GM19035 (cell line): ENCODE data around the gene KRT80.

Experiments
- ATAC-seq: cut with Tn5 transposase; IDR thresholded peaks from one replicate; pipeline ENCODE4 v1.9.1; 2021; ENCODE audit not compliant: unreplicated experiment

The KRT80 gene

DNA sequence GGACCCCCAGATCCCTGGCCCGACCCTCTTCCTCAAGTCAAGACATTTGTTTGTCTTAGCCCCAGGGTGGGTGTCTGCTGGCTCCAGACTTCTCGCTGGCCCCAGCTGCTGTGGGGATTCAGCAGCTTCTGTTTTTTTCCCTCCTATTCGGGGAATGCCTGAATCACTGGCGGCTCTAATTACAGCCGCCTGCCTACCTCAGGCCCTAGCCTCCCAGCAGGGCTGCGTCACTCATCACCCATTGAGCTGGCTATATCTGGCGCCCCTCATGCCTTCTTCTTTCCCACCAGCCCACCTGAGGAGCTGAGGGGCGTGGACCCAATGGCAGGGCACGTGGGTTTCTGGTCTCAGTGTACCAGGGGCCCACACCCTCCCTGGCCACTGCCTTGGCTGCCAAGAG, 10.1 kb downstream of the KRT80 start:
- no peak for ATAC-seq

DNA sequence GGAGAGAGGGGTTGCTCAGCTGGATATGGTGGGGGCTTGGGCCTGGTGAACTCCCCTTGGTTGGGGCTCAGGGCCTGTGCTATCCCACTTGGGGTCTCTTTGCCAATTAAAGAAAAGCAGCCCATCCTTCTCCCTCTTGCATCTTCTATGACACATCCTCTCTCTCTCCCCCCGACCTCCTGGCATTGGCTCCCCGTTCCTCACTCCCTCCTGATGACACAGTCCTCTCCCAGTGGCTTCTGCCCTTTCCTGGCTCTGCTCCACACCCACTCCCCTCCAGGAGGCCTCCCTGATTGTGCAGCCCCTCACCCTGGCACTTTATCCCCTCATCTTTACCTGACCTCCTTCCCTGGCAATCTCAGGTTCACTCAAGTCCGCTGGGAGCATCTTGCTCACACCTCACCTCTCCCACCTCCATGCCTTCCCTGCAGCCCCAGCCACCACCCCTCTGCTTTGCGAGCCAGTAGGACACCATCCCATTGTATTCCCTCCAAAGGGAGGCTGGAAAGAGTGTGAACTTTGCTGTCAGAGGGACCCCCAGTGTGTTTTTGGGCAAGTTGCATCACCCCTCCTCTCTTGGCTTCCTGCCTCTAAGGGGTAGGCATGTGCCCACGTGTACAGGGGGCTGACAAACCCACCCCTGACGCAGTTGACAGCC, 10.7 kb downstream of the KRT80 start:
- ATAC-seq = no peak

DNA sequence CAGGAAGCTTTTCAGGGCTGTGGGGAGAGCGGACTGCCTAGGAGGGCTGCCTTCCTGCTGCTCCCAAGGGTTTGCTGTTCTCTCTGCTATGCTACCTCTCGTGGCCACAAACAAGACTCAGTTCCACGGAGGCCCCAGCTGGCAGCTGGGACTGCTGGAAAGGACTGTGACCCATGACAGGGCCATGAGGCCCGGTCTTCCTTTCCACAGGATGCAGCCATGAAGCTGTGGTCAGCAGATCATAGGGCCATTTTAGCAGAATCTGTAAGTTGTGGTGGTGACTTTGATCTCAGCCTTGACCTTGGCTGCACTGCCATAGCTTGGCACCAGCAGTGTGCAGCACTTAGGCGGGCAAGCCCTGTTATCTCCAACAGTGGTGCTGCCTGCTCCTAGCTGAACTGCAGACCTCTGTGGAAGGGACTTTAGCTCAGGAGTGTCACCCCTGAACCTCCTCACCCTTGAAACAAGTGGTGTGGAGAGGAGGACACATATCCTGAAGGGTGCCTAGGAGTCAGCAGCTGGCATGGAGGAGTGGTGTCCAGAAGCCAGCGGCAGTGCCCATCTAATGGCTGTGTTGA, 12.3 kb downstream of the KRT80 start:
- ATAC-seq = no peak

DNA sequence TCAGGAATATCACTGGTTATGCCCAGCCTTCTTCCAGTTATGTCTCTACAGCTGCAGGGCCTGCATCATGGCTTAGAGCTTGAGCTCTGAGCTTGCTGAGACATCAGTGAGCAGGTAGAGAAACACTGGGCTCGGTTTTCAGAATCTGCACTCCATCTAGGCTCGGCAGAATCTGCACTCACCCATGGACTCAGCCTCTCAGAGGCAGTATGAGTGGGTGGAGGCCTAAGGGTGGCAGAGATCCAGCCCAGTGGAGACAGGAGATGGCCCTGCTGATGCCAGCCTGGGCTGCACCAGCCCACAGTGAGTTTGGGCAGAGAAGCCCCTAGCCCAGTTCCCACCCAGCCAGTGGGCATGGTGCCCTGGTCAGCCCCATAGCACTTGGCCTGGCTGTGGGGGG, 12.8 kb downstream of the KRT80 start:
- no peak for ATAC-seq

DNA sequence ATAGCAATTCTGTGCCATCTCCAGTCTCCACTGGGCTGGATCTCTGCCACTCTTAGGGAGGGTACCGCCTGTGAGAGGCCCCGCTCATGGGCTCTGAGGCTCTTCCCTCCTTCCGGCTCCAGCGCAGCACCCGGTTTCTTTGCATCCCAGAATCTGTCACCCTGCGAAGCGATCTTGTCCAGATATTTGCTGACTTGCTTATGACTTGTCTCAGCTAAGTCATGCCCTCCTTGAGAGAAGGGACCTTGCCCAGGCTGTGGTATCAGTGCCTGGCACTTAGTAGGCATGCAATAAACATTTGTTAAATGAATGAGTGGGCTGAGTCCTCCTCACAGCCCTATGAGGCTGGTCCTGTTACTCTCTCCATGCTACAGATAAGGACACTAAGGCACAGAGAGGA, 13.4 kb downstream of the KRT80 start:
- no peak for ATAC-seq

DNA sequence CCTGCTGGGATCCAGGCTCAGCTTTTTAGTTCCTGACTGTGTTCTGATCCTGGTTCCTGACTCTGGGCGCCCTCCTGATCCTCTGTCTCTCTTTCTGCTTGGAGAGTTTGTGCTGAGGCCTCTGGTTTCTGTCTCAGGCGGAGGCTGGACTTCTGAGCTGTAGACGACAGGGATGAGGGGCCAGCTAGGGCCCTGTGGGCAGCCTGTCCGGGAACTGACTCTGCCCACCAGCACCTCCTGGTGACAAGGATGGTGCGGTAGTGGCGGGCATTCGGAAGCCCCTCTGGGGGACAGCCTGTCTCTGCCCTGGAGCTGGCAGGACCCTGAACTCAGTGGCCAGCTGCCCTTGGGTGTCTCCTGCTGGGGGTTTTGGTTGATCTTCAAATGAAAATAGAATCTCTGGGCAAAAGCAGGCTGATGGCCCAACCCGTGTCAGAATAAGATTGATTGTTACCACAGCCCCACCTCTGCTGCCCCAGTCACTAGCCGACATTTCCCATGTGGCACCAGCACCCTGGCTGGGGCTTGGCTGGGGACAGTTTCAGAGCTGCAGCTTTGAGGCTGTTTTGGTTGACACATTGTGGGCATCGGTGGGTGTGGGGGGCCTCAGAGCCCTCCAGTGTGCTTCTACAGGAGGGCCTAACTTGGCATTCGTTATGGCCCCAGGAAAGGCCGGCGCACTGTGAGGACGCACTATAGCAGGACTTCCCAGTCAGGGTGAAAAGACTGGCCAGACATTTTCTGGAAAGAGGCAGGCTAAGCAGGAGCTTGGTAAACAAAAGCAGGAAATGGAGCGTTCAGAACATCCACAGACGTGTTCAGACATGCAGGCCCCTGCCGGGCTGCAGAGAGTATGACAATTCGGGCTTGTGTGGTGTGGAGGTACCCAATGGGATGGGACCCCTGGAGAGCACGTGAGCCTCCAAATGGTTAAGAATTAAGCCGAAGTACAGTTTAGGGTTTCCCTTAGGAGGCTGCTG, 16.2 kb downstream of the KRT80 start:
- ATAC-seq = no peak

DNA sequence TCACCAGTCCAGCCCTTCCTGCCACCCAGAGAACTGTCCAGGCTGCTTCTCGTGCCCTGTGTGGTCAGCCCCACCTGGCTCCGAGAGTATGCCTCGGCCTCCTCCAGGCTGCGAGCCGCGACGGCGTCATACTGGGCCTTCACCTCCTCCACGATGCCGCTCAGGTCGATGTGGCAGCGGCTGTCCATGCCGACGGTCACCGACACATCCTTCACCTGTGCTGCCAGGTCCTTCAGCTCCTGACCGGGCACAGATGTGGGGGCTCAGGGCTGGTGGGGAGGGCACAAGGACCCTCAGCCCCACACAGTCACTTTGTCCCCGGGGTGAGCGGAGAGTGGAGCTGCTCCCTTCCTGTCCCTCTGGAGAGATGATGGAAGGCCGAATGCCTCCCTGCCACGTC, 18.3 kb downstream of the KRT80 start:
- ATAC-seq = no peak

DNA sequence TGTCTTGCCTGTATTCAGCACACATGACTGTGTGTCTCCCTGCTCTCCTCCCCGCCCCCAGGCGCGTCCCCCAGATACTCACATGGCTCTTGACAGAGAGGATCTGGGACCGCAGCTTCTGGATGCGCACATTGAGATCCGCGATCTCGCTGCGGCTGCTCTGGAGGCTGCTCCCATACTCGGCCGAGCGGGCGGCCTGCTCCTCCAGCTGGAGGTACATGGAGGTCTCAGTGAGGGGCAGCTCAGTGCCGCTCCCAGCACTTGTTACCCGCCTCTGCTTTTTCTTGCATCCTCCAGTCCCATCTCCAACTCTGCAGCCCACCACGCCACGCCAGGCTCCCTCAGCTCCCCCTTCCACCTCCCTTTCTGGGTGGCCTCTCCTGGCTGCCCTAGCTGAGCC, 18.9 kb downstream of the KRT80 start:
- no peak for ATAC-seq

DNA sequence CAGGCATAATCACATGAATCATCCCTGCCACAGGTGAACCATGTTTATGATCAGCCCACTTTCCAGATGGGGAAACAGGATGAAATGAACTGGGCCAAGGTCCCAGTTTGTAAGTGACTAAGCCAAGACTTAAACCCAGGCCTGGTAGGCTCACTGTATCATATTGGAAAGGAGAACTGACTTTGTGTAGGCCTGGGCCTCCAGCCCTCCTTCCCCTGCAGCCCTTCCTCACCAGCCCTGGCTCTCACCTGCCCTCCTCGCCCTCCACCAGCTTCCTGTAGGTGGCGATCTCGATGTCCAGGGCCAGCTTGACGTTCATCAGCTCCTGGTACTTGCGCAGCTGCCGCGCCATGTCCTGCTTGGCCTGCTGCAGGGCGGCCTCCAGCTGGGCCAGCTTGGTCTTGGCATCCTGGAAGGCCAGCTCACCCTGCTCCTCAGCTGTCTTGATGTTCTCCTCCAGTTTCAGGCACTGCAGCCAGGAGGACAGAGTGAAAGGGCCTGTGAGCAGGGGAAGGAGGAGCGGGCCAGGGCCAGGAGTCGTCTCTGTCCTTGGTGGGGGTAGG, 19.8 kb downstream of the KRT80 start:
- ATAC-seq = no peak

DNA sequence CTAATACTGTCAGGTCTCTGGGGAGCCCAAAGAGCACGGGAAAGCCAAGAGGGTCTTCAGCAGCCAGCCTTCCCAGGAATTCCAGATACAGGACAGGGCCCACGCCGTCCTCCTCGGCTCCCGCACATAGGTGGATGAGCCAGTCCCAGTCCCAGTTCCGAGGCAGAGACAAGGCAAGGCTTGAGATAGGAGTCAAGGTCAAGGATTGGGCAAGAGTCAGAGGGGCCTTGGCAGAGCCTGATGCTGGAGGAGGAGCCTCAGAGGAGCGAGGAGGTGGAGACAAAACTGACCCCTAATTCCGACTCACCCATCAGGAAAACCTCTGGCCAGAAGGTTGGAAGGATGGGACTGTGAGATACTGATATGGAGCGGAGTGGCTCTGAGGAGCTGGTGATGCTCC, 21.0 kb downstream of the KRT80 start:
- ATAC-seq = no peak

DNA sequence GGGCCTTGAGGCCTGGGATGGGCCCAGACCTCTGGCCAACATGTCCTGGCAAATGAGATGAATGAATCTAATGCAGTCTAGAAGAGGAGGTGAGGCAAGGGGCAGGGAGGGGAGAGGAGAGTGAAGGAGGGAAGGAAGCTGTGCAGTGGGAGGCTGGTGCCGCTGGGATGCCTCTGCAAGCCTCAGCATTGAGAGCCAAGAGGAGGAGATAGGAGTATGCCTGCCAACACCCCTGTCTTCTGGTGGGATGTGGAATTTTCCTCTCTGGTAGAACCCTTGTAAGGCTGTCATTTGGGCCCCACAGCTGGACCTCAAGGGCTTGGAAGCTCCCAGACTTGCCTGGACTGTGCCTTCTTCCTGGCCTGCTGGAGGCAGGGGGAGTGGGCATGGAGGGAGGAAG, 21.9 kb downstream of the KRT80 start:
- ATAC-seq = no peak

DNA sequence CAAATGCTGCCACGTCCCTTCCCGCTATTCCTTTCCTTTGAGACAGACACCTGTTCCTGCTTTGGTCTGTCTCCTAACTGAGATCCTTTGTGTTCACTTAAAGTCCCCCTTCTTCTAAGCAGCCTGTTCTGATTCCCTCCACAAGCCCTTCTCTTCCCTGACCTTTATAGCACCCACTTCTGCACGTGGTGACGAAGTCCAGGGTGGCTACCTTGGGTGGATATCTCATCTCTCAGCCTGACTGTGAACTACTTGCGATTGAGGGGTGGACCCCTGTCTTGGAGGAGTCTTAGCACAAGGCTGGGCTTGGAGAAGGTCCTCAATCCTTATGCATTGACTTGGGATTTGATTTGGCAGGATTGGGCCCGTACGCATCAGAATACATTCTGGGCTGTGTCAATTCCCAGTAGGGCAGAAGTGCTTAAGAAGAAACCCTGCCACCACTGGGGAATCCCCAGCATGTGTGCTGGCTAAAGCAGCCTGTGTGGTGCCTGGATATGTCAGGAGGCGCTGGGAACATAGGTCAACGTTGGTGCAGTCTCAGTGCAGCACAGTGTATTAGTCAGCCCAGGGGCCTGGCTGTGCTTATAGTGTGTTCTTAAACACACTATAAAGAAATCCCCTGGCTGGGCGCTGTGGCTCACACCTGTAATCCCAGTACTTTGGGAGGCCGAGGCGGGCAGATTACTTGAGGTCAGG, 23.6 kb downstream of the KRT80 start:
- ATAC-seq = no peak

DNA sequence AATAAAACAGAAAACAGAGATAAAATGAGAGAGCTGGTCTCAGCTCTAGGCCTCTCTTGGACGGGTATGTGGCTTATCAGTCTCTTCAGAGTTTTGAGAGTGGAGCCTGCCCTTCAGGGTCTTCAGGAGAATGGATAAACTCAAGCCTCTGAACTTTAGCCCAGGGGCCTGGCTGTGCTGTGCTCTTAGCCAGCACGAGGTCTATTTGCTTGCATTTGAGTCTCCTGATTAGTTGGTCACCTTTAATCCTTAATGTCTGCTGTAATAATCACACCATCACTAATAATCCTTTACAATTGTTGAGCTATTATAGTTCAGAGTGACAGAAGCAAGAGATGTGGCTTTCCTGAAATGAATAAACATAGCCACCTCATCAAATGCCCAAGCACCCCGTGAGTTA, 24.3 kb downstream of the KRT80 start:
- no peak for ATAC-seq

DNA sequence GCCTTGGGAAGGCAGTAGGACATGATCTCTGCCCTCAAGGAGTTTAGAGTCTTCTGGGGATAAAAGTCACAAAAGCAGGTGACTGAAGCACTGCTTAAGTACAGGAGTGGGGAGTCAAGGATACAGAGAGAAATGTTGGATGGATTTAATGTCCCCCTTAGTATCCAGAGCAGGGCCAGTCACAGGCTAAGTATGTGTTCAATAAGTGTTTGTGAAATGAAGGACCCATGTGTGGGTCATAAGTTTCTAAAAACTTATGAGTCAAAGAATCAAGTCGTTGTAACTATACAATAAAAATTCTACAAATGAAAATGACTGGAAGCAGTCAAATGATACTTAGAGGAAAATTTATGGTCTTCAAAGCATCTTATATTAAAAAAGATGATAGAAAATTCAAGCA, 25.1 kb downstream of the KRT80 start:
- no peak for ATAC-seq

DNA sequence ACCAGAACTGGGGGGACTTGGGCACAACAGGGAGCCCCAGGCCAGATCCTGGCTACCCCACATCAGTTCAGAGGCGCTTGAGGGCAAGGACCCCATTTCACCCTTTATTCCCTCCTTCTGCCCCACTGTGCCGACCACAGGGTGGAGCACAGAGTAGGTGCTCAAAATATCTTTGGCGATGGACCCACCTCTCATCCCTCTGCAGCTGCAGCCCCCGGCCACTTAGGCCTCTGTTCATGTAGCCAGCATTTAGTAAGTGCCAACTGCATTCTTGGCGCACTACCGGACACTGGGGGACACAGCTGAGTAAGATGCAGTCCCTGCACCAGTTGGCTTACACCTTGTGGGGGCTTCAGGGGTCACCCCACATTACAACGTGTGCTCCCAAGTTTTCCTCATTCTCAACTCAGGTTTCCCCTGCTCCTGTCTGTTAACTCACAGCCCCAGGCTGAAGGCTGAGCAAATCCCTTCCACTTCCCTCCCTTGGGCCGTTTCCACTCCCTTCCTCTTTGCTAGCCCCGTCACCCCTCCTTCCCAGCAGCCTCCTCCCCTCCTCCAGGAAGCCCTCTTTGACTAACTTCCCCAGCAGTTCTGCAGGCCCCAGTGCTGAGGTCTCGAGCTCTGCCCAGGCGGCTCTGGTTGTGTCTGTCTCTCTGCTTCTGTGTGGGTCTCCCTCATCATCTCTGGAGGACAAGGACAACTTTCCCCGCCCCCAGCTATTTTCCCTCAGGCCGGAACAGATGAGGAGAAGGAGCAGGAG, 26.5 kb downstream of the KRT80 start:
- ATAC-seq = no peak

DNA sequence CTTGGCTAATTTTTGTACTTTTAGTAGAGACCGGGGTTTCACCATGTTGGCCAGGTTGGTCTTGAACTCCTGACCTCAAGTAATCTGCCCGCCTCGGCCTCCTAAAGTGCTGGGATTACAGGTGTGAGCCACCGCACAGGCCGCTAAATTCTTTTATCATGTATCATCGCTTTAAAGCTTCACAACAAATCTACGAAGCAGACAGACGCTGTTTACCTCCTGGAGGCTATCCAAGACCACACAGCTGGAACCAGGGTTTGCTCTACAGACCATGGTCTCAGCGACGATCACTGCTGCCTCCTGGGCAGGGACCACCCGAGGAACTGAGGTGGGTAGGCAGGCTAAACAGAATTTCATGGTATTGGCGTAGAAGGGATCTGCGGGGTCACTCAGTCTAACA, 27.2 kb downstream of the KRT80 start:
- ATAC-seq = no peak

DNA sequence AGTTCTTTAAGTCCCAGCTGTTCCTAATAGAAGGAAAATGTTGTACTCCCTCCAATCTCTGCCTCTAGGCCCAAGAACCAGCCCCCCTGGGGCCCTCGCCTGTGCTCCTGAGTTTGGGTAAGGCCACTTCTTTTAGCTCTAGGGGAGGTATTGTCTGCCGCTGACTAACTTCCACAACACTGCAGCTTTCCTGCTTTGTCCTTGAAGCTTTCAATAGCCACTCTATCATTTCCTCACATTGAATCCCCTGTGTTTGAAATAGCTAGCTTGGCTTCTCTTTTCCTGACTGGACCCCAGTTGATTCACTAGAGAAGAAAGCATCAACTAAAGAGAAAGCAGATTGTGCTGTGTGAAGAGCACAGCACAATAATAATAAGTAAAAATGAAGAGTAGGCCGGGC, 28.8 kb downstream of the KRT80 start:
- no peak for ATAC-seq

DNA sequence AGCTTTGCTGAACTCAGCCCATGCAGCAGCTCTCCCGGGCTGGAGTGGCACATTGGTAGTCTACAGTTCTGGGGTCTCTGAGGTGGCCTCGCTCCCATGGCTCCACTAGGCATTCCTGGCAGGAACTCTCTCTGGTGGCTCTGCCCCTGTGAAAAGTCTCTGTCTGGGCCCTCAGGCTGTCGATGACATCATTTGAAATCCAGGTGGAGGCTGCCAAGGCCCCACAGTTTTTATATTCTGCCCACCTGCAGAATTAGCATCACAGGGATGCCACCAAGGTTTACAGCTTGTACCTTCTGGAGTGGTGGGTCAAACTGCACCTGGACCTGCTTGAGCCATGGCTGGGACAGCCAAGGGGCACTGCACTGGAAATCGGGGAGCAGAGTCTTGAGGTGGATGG, 31.6 kb downstream of the KRT80 start:
- ATAC-seq = no peak

DNA sequence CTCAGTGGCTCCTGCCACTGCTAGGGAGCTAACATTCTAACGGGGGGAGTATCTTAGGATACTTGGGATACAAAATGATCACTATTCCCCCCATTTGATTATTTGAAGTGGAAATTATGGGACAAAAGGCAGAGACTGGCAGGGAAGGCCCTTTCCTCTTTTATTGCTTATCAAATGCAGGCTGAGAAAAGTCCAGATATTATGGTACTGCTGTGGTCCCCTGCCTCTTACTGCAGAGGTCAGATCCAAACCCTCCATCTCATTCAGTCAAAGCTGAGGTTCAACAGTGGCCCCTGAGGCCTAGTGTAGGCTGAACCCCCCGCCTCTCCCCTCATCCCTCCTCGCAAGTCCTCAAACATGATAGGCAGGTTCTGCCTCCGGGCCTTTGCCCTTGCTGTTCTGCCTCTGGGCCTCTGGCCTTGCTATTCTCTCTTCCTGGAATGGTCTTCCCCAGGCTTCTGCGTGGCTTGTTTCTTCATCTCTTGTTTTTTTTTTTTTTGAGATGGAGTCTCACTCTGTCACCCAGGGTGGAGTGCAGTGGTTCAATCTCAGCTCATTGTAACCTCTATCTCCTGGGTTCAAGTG, 34.2 kb downstream of the KRT80 start:
- ATAC-seq = no peak
